Activated naive CD4-positive, alpha-beta T cell treated with anti-CD3 and anti-CD28 coated beads, Interleukin-2, amount 50 U/mL, for 24 hours (primary cell): ENCODE measurements around the gene GMDS.

Source experiments
- H3K27ac Mint-ChIP-seq: one replicate; pipeline ENCODE4 v1.8.0; 2021; ENCODE audit warnings: mild to moderate bottlenecking, mixed read lengths
- H3K27me3 Mint-ChIP-seq: one replicate; pipeline ENCODE4 v1.8.0; 2021; ENCODE audit warnings: mixed read lengths
- H3K36me3 Mint-ChIP-seq: one replicate; pipeline ENCODE4 v1.8.0; 2021; ENCODE audit warnings: mixed read lengths
- H3K4me1 Mint-ChIP-seq: one replicate; pipeline ENCODE4 v1.8.0; 2021; ENCODE audit warnings: mixed read lengths
- H3K4me3 Mint-ChIP-seq: one replicate; pipeline ENCODE4 v1.8.0; 2021; ENCODE audit warnings: mild to moderate bottlenecking, mixed read lengths
- H3K9me3 Mint-ChIP-seq: one replicate; pipeline ENCODE4 v1.8.0; 2021; ENCODE audit warnings: mixed read lengths

The GMDS gene

DNA sequence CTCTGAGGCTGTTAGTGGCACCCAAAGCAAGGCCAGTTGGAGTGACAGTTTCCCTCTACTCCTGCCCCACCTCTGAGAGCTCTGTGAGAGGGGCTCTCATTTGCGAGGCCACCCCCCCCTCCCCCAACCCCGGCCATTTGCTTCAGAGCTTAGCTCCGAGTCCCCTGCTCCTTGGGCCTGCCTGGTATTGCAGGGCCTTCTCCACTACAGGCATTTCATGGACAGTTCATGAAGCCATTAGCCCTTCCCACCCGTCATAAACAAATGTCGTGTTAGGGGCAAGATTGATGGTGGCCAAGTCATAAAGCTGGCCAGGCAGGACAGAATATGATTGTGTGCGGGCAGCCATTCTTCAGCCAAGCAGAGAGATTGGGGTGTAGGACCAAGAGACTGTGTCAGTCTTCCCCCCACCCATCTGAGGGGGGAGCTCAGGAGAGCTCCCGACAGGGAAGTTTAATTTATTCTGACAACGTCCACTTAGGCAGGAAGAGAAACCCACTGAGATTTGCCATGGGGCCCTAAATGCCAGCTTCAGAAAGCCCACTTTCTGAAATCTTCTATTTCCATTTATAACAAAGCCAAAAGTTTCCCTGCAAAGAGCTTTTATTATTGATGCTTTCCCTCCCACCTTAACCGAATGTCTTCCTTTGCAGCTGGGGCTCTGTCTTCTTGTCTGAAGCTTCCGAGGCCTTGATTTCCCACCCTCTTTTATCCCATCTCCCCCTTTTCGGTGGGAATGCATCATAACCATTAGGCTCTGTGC lies 628.5 kb downstream of the GMDS start:
- H3K36me3 Mint-ChIP-seq: no peaks in the 10 kb centered on the region
- no peaks in the 10 kb centered on the region for H3K9me3 Mint-ChIP-seq
- no peak overlapping the region for H3K27ac Mint-ChIP-seq
- peaks cover 43% of the 10 kb centered on the region for H3K27me3 Mint-ChIP-seq
- H3K4me3 Mint-ChIP-seq: no peak overlapping the region
- H3K4me1 Mint-ChIP-seq: peaks cover 17% of the 10 kb centered on the region

DNA sequence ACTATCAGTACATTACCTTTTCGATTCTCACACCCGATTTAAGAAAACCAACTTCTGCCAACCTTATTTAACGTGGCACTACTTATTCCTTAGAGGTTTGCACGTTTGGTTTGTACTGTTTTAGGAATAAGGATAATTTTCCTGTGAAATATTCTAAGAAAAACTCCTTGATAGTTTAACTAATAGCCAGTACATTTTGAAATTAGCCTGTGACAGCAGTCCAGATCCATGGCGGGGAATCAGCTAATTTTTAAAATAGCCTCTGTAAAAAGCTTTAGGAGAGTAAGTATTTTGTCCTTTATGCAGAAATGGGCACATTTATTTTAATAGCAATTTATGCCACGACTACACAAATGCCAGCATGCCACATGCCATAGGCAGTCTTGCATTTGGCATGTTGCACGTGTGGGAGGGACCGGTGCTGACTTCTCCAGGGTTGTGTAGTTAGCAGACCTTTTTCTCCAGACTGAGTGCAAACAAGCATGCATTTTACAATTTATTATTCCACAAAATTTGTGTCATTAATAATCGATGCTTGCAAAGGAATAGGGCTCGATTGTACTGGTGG lies 629.5 kb downstream of the GMDS start:
- Mint-ChIP-seq H3K36me3 (no peaks in the 10 kb centered on the region), H3K27me3 (peaks cover 41% of the 10 kb centered on the region), H3K4me3 (no peak overlapping the region)

DNA sequence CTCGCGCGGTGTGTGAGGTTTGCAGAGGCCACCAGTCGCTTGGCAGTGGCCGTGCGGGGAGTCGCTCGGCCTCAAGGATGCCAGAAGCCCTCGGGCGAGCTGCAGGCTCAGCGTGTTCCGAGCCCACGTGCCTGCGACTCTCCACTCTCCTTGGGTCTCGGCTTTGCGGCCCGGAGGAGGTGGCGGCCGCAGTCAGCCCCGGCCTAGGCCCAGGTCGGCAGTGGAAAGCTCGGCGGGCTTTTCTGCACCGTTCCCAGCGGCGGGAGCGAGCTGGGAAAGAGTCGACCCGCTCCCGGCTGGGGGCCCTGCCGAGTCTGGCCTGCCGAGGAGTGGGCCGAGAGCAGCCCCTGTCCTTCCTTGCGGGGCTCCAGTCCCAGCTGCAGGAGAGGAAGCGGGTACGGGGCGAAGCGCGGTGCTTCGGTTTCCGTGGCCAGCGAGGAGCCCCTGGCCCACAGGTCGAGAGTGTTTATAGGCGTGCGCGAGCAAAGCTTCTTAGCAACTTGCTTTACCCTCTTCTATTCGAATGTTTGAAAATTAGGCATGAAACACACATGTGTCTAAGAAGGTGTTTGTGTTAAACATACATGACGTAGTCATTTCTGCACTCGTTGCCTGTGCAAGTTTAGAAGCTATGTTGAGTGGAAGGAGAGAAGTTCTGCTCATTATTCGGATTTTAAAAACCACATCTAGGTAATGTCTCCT lies 630.1 kb downstream of the GMDS start:
- H3K27ac Mint-ChIP-seq: no peak overlapping the region
- peaks cover 44% of the 10 kb centered on the region for H3K27me3 Mint-ChIP-seq
- H3K4me1 Mint-ChIP-seq: peaks cover 21% of the 10 kb centered on the region
- H3K4me3 Mint-ChIP-seq: no peak overlapping the region
- no peaks in the 10 kb centered on the region for H3K36me3 Mint-ChIP-seq
- H3K9me3 Mint-ChIP-seq: no peaks in the 10 kb centered on the region

More for the DNA sequence above, 629.5 kb downstream of the GMDS start:
- H3K9me3 Mint-ChIP-seq: no peaks in the 10 kb centered on the region
- peaks cover 18% of the 10 kb centered on the region for H3K4me1 Mint-ChIP-seq
- no peak overlapping the region for H3K27ac Mint-ChIP-seq

DNA sequence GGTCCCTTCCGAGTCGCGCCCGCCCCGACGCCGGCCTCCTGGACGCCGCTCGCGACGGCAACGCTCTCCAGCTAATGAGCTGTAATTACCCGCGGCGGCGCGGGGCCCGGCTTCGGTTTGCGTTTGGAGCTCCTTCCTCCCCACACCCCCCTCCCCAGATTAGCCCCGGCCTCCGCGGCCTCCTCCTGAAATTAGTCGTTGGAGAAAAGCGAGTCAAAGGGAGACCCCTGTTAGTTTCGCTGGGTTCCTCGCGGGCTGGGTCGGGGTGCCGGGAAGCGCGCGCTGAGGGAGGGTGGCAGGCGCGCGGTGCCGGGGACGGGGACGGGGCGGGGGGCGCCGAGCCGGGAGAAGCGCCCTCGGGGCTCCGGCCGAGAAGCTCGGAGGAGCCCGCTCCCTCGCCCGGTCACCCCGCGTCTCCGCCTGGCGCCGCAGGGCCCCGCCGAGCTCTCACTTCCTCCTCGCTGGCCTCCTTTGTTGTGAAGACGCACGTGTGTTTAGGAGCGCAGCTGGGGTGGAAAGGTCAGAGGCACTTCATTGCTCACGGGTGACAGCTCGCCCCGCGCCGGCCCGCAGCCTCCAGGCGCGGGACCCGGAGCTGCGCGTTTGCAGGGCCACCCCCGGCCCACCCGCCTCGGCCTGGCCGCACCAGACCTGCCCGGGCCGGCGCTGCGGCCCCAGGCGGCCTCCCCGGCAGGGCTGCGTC lies 630.8 kb downstream of the GMDS start:
- no peaks in the 10 kb centered on the region for H3K36me3 Mint-ChIP-seq
- H3K27me3 Mint-ChIP-seq: peaks cover 44% of the 10 kb centered on the region
- H3K4me1 Mint-ChIP-seq: peaks cover 21% of the 10 kb centered on the region
- no peaks in the 10 kb centered on the region for H3K9me3 Mint-ChIP-seq
- no peak overlapping the region for H3K27ac Mint-ChIP-seq
- H3K4me3 Mint-ChIP-seq: no peak overlapping the region

DNA sequence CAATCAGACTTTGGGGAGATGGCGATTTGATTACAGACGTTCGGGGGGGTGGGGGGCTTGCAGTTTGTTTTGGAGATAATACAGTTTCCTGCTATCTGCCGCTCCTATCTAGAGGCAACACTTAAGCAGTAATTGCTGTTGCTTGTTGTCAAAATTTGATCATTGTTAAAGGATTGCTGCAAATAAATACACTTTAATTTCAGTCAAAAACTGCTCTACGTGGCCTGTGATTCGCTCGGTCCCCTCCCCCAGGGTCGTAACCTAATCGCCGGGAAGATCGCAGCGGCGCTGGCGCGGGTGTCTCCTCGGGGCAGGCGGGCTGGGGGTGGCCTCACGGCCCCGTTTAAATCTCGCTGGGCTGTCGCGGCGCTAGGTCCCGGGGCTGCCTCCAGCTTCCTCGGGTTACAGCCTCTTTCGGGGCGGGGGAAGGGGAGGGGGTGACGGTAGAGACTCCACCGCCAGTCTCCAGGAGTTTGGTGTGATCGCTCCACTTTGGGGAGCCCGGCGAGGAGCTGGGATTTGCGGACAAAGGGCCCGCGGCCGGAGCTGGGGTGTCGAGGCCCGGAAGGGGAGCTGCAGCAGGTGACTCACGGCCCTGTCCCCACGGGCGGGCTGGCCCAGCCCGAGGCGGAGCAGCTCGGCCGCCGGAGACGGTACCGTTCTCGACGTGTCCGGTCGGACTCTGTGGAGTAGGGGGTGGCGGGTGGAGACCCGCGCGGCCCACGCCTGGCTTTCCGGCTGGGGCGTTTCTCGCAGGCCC lies 631.5 kb downstream of the GMDS start:
- no peak overlapping the region for H3K27ac Mint-ChIP-seq
- peaks cover 21% of the 10 kb centered on the region for H3K4me1 Mint-ChIP-seq
- H3K9me3 Mint-ChIP-seq: no peaks in the 10 kb centered on the region
- H3K36me3 Mint-ChIP-seq: no peaks in the 10 kb centered on the region
- H3K4me3 Mint-ChIP-seq: no peak overlapping the region
- H3K27me3 Mint-ChIP-seq: peaks cover 44% of the 10 kb centered on the region

DNA sequence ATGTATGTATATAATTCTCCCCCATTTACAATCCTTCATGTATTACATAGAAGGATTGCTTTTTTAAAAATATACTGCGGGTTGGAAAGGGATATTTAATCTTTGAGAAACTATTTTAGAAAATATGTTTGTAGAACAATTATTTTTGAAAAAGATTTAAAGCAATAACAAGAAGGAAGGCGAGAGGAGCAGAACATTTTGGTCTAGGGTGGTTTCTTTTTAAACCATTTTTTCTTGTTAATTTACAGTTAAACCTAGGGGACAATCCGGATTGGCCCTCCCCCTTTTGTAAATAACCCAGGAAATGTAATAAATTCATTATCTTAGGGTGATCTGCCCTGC lies 632.1 kb downstream of the GMDS start:
- peaks cover 47% of the 10 kb centered on the region for H3K27me3 Mint-ChIP-seq
- no peak overlapping the region for H3K4me3 Mint-ChIP-seq
- no peak overlapping the region for H3K27ac Mint-ChIP-seq
- H3K36me3 Mint-ChIP-seq: no peaks in the 10 kb centered on the region
- H3K4me1 Mint-ChIP-seq: peaks cover 26% of the 10 kb centered on the region
- no peaks in the 10 kb centered on the region for H3K9me3 Mint-ChIP-seq

DNA sequence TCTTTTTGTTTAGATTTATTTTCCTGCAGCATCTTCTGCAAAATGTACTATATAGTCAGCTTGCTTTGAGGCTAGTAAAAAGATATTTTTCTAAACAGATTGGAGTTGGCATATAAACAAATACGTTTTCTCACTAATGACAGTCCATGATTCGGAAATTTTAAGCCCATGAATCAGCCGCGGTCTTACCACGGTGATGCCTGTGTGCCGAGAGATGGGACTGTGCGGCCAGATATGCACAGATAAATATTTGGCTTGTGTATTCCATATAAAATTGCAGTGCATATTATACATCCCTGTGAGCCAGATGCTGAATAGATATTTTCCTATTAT lies 632.5 kb downstream of the GMDS start:
- Mint-ChIP-seq H3K4me1 (peaks cover 30% of the 10 kb centered on the region), H3K27me3 (peaks cover 46% of the 10 kb centered on the region), H3K36me3 (no peaks in the 10 kb centered on the region), H3K27ac (no peak overlapping the region), H3K4me3 (peak overlapping the region; percentile 82), H3K9me3 (no peaks in the 10 kb centered on the region)

DNA sequence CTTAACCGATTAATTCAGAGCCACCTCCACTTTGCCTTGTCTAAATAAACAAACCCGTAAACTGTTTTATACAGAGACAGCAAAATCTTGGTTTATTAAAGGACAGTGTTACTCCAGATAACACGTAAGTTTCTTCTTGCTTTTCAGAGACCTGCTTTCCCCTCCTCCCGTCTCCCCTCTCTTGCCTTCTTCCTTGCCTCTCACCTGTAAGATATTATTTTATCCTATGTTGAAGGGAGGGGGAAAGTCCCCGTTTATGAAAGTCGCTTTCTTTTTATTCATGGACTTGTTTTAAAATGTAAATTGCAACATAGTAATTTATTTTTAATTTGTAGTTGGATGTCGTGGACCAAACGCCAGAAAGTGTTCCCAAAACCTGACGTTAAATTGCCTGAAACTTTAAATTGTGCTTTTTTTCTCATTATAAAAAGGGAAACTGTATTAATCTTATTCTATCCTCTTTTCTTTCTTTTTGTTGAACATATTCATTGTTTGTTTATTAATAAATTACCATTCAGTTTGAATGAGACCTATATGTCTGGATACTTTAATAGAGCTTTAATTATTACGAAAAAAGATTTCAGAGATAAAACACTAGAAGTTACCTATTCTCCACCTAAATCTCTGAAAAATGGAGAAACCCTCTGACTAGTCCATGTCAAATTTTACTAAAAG lies 633.0 kb downstream of the GMDS start:
- Mint-ChIP-seq H3K36me3 (no peaks in the 10 kb centered on the region), H3K4me3 (peak overlapping the region; percentile 82), H3K27me3 (peaks cover 45% of the 10 kb centered on the region), H3K9me3 (no peaks in the 10 kb centered on the region), H3K27ac (peak overlapping the region; percentile 9), H3K4me1 (peaks cover 35% of the 10 kb centered on the region)

DNA sequence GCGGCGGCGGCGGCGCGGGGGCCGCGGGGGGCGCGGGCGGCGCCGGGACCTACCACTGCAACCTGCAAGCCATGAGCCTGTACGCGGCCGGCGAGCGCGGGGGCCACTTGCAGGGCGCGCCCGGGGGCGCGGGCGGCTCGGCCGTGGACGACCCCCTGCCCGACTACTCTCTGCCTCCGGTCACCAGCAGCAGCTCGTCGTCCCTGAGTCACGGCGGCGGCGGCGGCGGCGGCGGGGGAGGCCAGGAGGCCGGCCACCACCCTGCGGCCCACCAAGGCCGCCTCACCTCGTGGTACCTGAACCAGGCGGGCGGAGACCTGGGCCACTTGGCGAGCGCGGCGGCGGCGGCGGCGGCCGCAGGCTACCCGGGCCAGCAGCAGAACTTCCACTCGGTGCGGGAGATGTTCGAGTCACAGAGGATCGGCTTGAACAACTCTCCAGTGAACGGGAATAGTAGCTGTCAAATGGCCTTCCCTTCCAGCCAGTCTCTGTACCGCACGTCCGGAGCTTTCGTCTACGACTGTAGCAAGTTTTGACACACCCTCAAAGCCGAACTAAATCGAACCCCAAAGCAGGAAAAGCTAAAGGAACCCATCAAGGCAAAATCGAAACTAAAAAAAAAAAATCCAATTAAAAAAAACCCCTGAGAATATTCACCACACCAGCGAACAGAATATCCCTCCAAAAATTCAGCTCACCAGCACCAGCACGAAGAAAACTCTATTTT lies 633.7 kb downstream of the GMDS start:
- no peaks in the 10 kb centered on the region for H3K36me3 Mint-ChIP-seq
- H3K4me3 Mint-ChIP-seq: peak overlapping the region; percentile 82
- no peaks in the 10 kb centered on the region for H3K9me3 Mint-ChIP-seq
- H3K27ac Mint-ChIP-seq: peak overlapping the region; percentile 9
- peaks cover 47% of the 10 kb centered on the region for H3K27me3 Mint-ChIP-seq
- H3K4me1 Mint-ChIP-seq: peaks cover 42% of the 10 kb centered on the region

DNA sequence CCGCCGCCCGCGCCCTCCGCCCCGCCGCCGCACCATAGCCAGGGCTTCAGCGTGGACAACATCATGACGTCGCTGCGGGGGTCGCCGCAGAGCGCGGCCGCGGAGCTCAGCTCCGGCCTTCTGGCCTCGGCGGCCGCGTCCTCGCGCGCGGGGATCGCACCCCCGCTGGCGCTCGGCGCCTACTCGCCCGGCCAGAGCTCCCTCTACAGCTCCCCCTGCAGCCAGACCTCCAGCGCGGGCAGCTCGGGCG lies 634.2 kb downstream of the GMDS start:
- H3K4me3 Mint-ChIP-seq: no peak overlapping the region
- peaks cover 46% of the 10 kb centered on the region for H3K4me1 Mint-ChIP-seq
- H3K27ac Mint-ChIP-seq: no peak overlapping the region
- no peaks in the 10 kb centered on the region for H3K36me3 Mint-ChIP-seq
- peaks cover 47% of the 10 kb centered on the region for H3K27me3 Mint-ChIP-seq
- H3K9me3 Mint-ChIP-seq: no peaks in the 10 kb centered on the region

DNA sequence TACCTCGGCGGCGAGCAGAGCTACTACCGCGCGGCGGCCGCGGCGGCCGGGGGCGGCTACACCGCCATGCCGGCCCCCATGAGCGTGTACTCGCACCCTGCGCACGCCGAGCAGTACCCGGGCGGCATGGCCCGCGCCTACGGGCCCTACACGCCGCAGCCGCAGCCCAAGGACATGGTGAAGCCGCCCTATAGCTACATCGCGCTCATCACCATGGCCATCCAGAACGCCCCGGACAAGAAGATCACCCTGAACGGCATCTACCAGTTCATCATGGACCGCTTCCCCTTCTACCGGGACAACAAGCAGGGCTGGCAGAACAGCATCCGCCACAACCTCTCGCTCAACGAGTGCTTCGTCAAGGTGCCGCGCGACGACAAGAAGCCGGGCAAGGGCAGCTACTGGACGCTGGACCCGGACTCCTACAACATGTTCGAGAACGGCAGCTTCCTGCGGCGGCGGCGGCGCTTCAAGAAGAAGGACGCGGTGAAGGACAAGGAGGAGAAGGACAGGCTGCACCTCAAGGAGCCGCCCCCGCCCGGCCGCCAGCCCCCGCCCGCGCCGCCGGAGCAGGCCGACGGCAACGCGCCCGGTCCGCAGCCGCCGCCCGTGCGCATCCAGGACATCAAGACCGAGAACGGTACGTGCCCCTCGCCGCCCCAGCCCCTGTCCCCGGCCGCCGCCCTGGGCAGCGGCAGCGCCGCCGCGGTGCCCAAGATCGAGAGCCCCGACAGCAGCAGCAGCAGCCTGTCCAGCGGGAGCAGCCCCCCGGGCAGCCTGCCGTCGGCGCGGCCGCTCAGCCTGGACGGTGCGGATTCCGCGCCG lies 634.7 kb downstream of the GMDS start:
- Mint-ChIP-seq H3K27ac (no peak overlapping the region), H3K4me1 (peaks cover 51% of the 10 kb centered on the region), H3K36me3 (no peaks in the 10 kb centered on the region), H3K9me3 (no peaks in the 10 kb centered on the region), H3K27me3 (peaks cover 47% of the 10 kb centered on the region), H3K4me3 (peak overlapping the region; percentile 81)

DNA sequence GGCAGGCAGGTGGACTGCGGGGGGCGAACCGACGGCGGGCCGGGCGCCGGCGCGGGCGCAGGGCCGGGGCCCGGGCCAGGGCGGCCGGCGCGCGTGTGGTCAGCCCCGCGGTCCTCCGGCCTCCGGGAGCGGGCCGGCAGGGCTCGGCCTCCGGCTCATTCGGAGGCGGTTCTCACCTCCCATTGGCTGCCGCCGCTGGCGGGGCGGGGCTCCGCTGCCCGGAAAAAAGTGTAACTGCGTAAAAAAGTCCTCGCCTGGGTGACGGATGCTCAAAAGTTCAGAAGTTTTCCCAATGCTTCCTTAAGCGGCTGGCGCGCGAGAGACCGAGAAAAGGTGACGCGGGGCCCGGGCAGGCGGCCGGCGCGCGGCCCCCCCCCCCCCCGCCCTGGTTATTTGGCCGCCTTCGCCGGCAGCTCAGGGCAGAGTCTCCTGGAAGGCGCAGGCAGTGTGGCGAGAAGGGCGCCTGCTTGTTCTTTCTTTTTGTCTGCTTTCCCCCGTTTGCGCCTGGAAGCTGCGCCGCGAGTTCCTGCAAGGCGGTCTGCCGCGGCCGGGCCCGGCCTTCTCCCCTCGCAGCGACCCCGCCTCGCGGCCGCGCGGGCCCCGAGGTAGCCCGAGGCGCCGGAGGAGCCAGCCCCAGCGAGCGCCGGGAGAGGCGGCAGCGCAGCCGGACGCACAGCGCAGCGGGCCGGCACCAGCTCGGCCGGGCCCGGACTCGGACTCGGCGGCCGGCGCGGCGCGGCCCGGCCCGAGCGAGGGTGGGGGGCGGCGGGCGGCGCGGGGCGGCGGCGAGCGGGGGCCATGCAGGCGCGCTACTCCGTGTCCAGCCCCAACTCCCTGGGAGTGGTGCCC lies 635.5 kb downstream of the GMDS start, which contains the start of gene FOXC1:
Gene FOXC1, plus strand, starts transcription at position 268 of the 849 bp plus-strand sequence. Its CDS starts 531 bp downstream, at position 799.
- H3K9me3 Mint-ChIP-seq: no peaks in the 10 kb centered on the region
- no peaks in the 10 kb centered on the region for H3K36me3 Mint-ChIP-seq
- peak within 1 kb of the TSS; percentile 6 for H3K27ac Mint-ChIP-seq
- H3K4me3 Mint-ChIP-seq: peak within 1 kb of the TSS; percentile 81
- peaks cover 47% of the 10 kb centered on the region for H3K27me3 Mint-ChIP-seq
- H3K4me1 Mint-ChIP-seq: peaks cover 56% of the 10 kb centered on the region

DNA sequence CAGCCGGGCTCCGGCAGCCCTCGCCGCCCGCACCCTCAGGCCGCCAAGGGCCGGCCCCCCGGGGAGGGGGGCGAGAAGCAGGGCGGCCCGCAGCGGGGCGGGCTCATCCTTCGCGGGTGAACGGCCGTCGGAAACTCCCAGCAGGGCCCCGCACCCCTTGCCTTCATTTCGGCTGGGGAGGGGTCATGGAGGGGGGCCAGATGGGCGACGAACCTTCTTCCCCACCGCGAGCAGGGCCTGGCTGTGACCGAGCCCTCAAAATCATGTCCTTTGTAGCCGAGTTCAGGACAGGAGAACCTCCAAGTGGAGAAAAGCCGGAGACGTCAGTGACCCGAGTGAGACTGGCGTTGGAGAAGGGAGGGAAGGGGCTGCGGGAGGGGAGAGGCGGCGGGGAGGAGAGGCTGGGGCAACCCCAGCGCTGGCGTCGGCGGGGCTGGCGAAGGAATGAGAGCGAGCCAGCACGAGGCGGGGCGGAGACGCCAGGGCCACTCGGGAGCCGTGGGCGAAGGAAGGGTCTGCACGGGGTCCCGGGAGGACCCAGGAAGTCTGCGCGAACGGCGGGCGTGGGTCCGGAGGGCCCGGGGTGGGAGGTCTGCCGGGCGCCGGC lies 636.3 kb downstream of the GMDS start:
- H3K4me1 Mint-ChIP-seq: peaks cover 56% of the 10 kb centered on the region
- peaks cover 47% of the 10 kb centered on the region for H3K27me3 Mint-ChIP-seq
- no peak overlapping the region for H3K27ac Mint-ChIP-seq
- no peaks in the 10 kb centered on the region for H3K36me3 Mint-ChIP-seq
- peak overlapping the region; percentile 76 for H3K4me3 Mint-ChIP-seq
- H3K9me3 Mint-ChIP-seq: no peaks in the 10 kb centered on the region
